B cell (primary cell): ENCODE results near the gene ODAD4. TPM values are rescaled to one million over a fixed set of nuclear protein-coding genes. Genes with fewer than 3 reads are reported as not detected.

Source experiments
- ATAC-seq: fragments of 200-7000 bp; cut with Tn5 transposase; one replicate; pipeline ENCODE4 v1.10.0; 2021; ENCODE audit warnings: low read depth, mild to moderate bottlenecking, moderate number of reproducible peaks, moderate library complexity
- CTCF ChIA-PET: fragments of 350-600 bp; sonication (Branson Sonifier 250); formaldehyde crosslinking; loops from one replicate; lab custom pipeline; 2021; ENCODE audit warnings: antibody characterized with exemption, inconsistent platforms; lab: Charles Lee
- POLR2A ChIA-PET: fragments of 350-600 bp; sonication (Branson Sonifier 250); formaldehyde crosslinking; loops from one replicate; lab custom pipeline; 2021; ENCODE audit warnings: antibody characterized with exemption; lab: Charles Lee
- DNase-seq: peaks from one replicate; pipeline ENCODE4 v3.0.0; 2013
- H2AFZ ChIP-seq: 2 replicates; pipeline ENCODE4 v1.6.1; 2012; ENCODE audit warnings: mild to moderate bottlenecking, low read depth, low read length; ENCODE audit not compliant: insufficient read depth, poor library complexity, severe bottlenecking
- H3K27ac ChIP-seq, 2 donors: 1 replicate in 1 of 2; 2 replicates in 1 of 2; pipeline ENCODE4 v1.5.1; 2012 to 2013; ENCODE audit warnings: low read length in 2 of 2, mild to moderate bottlenecking in 2 of 2, moderate library complexity in 1 of 2
- H3K27me3 ChIP-seq, 4 experiments: fragments of 200-600 bp in 1 of 4; sonication (generic) in 1 of 4; replicated peaks in 1 of 4; 1 replicate in 2 of 4; 2 replicates in 2 of 4; pipeline versions ENCODE4 v1.6.1 to v1.7.0; 2013 to 2016; ENCODE audit warnings: low read length in 3 of 4, mild to moderate bottlenecking in 2 of 4, mixed read lengths in 1 of 4, moderate library complexity in 1 of 4; ENCODE audit not compliant: insufficient read depth in 4 of 4, control insufficient read depth in 3 of 4; ENCODE audit errors: control extremely low read depth in 1 of 4
- H3K36me3 ChIP-seq, 2 experiments: replicated peaks in 1 of 2; 1 replicate in 1 of 2; 2 replicates in 1 of 2; pipeline versions ENCODE4 v1.6.1 to v1.7.1; 2013; ENCODE audit warnings: low read length in 1 of 2; ENCODE audit not compliant: insufficient read depth in 2 of 2, control insufficient read depth in 1 of 2; ENCODE audit errors: control extremely low read depth in 1 of 2, extremely low read depth in 1 of 2
- H3K4me1 ChIP-seq, 2 donors: fragments of 200-600 bp in 1 of 2; sonication (generic) in 1 of 2; 1 replicate in 1 of 2; 2 replicates in 1 of 2; pipeline versions ENCODE4 v1.5.1 to v1.6.1; 2013 to 2017; ENCODE audit warnings: low read length in 2 of 2; ENCODE audit not compliant: control insufficient read depth in 2 of 2, insufficient read depth in 2 of 2
- H3K4me2 ChIP-seq: replicated peaks from 2 replicates; pipeline ENCODE3; 2012; ENCODE audit warnings: mild to moderate bottlenecking, low read depth, low read length; ENCODE audit not compliant: poor library complexity, severe bottlenecking
- H3K4me3 ChIP-seq, 5 experiments: fragments of 200-600 bp in 1 of 5; sonication (generic) in 1 of 5; 1 replicate in 3 of 5; 2 replicates in 2 of 5; pipeline versions ENCODE4 v1.5.1 to v1.7.0; 2011 to 2016; ENCODE audit warnings: low read length in 4 of 5, mild to moderate bottlenecking in 4 of 5, low read depth in 2 of 5, control low read depth in 1 of 5, moderate library complexity in 1 of 5; ENCODE audit not compliant: insufficient read depth in 1 of 5; ENCODE audit errors: control extremely low read depth in 1 of 5, extremely low read depth in 1 of 5
- H3K79me2 ChIP-seq: fragments of 200-600 bp; sonication (generic); one replicate; pipeline ENCODE4 v1.6.0; 2016; ENCODE audit warnings: low read length; ENCODE audit not compliant: control insufficient read depth, insufficient read depth
- H3K9ac ChIP-seq: fragments of 200-600 bp; sonication (generic); 2 replicates; pipeline ENCODE4 v1.6.1; 2017; ENCODE audit warnings: mild to moderate bottlenecking, low read length, moderate library complexity
- H3K9me3 ChIP-seq, 3 donors: one replicate each; pipeline versions ENCODE4 v1.6.1 to v1.7.1; 2013; ENCODE audit warnings: low read length in 2 of 3; ENCODE audit not compliant: control insufficient read depth in 2 of 3, insufficient read depth in 1 of 3; ENCODE audit errors: control extremely low read depth in 1 of 3
- H4K20me1 ChIP-seq: 2 replicates; pipeline ENCODE4 v1.6.0; 2012; ENCODE audit warnings: mild to moderate bottlenecking, low read length; ENCODE audit not compliant: insufficient read depth, control insufficient read depth, poor library complexity, severe bottlenecking
- H3K27ac Mint-ChIP-seq: one replicate; pipeline ENCODE4 v1.8.0; 2021; ENCODE audit warnings: mixed read lengths
- H3K27me3 Mint-ChIP-seq: one replicate; pipeline ENCODE4 v1.8.0; 2021; ENCODE audit warnings: mixed read lengths
- H3K4me1 Mint-ChIP-seq: one replicate; pipeline ENCODE4 v1.8.0; 2021; ENCODE audit warnings: mixed read lengths
- H3K4me3 Mint-ChIP-seq: one replicate; pipeline ENCODE4 v1.8.0; 2021; ENCODE audit warnings: mixed read lengths
- H3K9me3 Mint-ChIP-seq: one replicate; pipeline ENCODE4 v1.8.0; 2022; ENCODE audit warnings: mixed read lengths; ENCODE audit not compliant: insufficient read depth
- CTCF ChIP-seq: fragments of 200-600 bp; IDR thresholded peaks from one replicate; pipeline ENCODE4 v1.8.0; 2022; ENCODE audit warnings: antibody characterized with exemption, mild to moderate bottlenecking
- EZH2 ChIP-seq: IDR thresholded peaks from 2 replicates; pipeline ENCODE4 v1.6.1; 2012; ENCODE audit warnings: borderline replicate concordance, low read depth, mild to moderate bottlenecking, moderate library complexity, low read length; ENCODE audit not compliant: insufficient read depth, poor library complexity, severe bottlenecking
- WGBS: methylation state at CpG from one replicate; pipeline ENCODE4 v1.1.5; 2013; ENCODE audit warnings: missing lambda C conversion rate; ENCODE audit not compliant: insufficient coverage; 5-methylcytosine and 5-hydroxymethylcytosine counted together
- intact Hi-C: fragments of 100-400 bp; cut with micrococcal nuclease; formaldehyde crosslinking; loops from one replicate; pipeline ENCODE4 v1.10.0; 2022
- polyA plus RNA-seq: library from polyadenylated mRNA; depleted of rRNA; stranded (reverse); fragments of >200 nt; gene quantifications from 2 replicates; pipeline ENCODE4 v1.2.3, GENCODE V29; 2012
- total RNA-seq, 2 donors: library from RNA; stranded (reverse); fragments of 120-200 nt in 1 of 2; gene quantifications; 1 replicate in 1 of 2; 2 replicates in 1 of 2; pipeline versions ENCODE4 v1.2.3 to v1.2.4, GENCODE V29; 2013 to 2022

ODAD4 gene
- total and polyA plus RNA-seq, 2 donors (not counting 1 experiment from before 2014, with no cell fraction given): 0.27 TPM; not detected in 1

- no peak overlapping the region for H3K9ac ChIP-seq
- H3K4me3 Mint-ChIP-seq: peak overlapping the region; percentile 91
- POLR2A ChIA-PET: interaction anchor here (0.7 kb wide), 1 partner anchor 1965 kb away, joined by 8 read pairs; no protein-coding TSS in a partner anchor
These were observed 10.4 kb upstream of the ODAD4 start for GRCh38 chr17:41919840-41920579.

More at GRCh38 chr17:41919840-41920579, 10.4 kb upstream of the ODAD4 start:
- Mint-ChIP-seq H3K27ac (peak overlapping the region; percentile 75), H3K9me3 (no peaks in the 10 kb centered on the region), H3K4me1 (peaks cover 28% of the 10 kb centered on the region), H3K27me3 (no peaks in the 10 kb centered on the region)
- peaks cover 42% of the 10 kb centered on the region for H3K79me2 ChIP-seq
- H3K4me2 ChIP-seq: peak overlapping the region; percentile 98
- intact Hi-C loops: loop anchor here (1.0 to 5.0 kb wide), 4 partner anchors 10 to 133 kb away; partner anchors contain the start of genes CNP, DNAJC7, JUP and ODAD4
- no peak for TF ChIP-seq EZH2
- TF ChIP-seq CTCF: no peak
- ATAC-seq (no peak), DNase-seq (no peak)
- CTCF ChIA-PET: interaction anchor here (1.1 kb wide), 1 partner anchor 203 kb away, joined by 3 read pairs; the partner anchor contains the start of gene HSPB9
- H3K9me3 ChIP-seq: no peaks in the 10 kb centered on the region
- peaks cover 25% of the 10 kb centered on the region for H4K20me1 ChIP-seq
- WGBS: 100% methylated on average over 4 of the region's 7 CpGs
- peaks cover 15 to 21% of the 10 kb centered on the region in 2 donors for H3K4me1 ChIP-seq
- H3K27ac ChIP-seq: no peak overlapping the region
- peak overlapping the region; percentile 100 for H2AFZ ChIP-seq
- H3K4me3 ChIP-seq: no peak overlapping the region
- H3K36me3 ChIP-seq: no peaks in the 10 kb centered on the region
- H3K27me3 ChIP-seq: no peaks in the 10 kb centered on the region
